Tibial nerve (tissue), 4 donors: ENCODE measurements around the gene C1orf105. TPM values are rescaled to one million over a fixed set of nuclear protein-coding genes. Genes with fewer than 3 reads are reported as not detected.

Experiments
- DNase-seq, 2 donors: peaks; one replicate each; pipeline ENCODE4 v3.0.0-alpha.2; 2019; ENCODE audit warnings: low spot score in 2 of 2
- H3K27ac ChIP-seq, 4 donors: fragments of 200-600 bp; sonication (generic) in 3 of 4; one replicate each; pipeline ENCODE4 v1.5.1; 2017 to 2019; ENCODE audit warnings: mild to moderate bottlenecking in 1 of 4
- H3K27me3 ChIP-seq, 2 donors: fragments of 200-600 bp; sonication (generic) in 1 of 2; one replicate each; pipeline versions ENCODE4 v1.5.1 to v1.6.0; 2017 to 2019
- H3K36me3 ChIP-seq, 3 donors: fragments of 200-600 bp; sonication (generic); one replicate each; pipeline ENCODE4 v1.5.1; 2018 to 2019
- H3K4me1 ChIP-seq, 4 donors: fragments of 200-600 bp; sonication (generic) in 3 of 4; one replicate each; pipeline ENCODE4 v1.5.1; 2017 to 2019
- H3K4me3 ChIP-seq, 4 donors: fragments of 200-600 bp; sonication (generic) in 3 of 4; one replicate each; pipeline ENCODE4 v1.5.1; 2017 to 2019; ENCODE audit warnings: mild to moderate bottlenecking in 1 of 4, moderate library complexity in 1 of 4
- H3K9me3 ChIP-seq, 4 donors: fragments of 200-600 bp; sonication (generic) in 3 of 4; one replicate each; pipeline ENCODE4 v1.5.1; 2017 to 2019
- EP300 ChIP-seq, 2 donors: sonication (generic); formaldehyde crosslinking; IDR thresholded peaks; one replicate each; pipeline ENCODE4 v1.6.1; 2017; ENCODE audit warnings: antibody characterized with exemption in 2 of 2, mild to moderate bottlenecking in 1 of 2
- POLR2A ChIP-seq, 2 donors: fragments of 450-650 bp; IDR thresholded peaks; one replicate each; pipeline ENCODE4 v1.6.1; 2017; ENCODE audit warnings: antibody characterized with exemption in 2 of 2, mild to moderate bottlenecking in 2 of 2, moderate library complexity in 2 of 2
- WGBS, 2 donors: methylation state at CpG; one replicate each; pipeline ENCODE4 v1.1.5; 2018; 5-methylcytosine and 5-hydroxymethylcytosine counted together
- total RNA-seq, 4 donors: library from RNA; depleted of rRNA; stranded (reverse); fragments of >200 nt; gene quantifications; one replicate each; pipeline ENCODE4 v1.1.0, GENCODE V29; 2016
- TF ChIP-seq, protein P1 (sequence below), 5 experiments: fragments of 200-600 bp in 3 of 5; fragments of 450-650 bp in 2 of 5; sonication (generic) in 3 of 5; IDR thresholded peaks; one replicate each; pipeline ENCODE4 v1.5.1; 2016 to 2019; ENCODE audit warnings: antibody characterized with exemption in 5 of 5, mild to moderate bottlenecking in 3 of 5, moderate library complexity in 2 of 5

The C1orf105 gene
- total RNA-seq, 4 donors from 2014 or later, result not detected

DNA sequence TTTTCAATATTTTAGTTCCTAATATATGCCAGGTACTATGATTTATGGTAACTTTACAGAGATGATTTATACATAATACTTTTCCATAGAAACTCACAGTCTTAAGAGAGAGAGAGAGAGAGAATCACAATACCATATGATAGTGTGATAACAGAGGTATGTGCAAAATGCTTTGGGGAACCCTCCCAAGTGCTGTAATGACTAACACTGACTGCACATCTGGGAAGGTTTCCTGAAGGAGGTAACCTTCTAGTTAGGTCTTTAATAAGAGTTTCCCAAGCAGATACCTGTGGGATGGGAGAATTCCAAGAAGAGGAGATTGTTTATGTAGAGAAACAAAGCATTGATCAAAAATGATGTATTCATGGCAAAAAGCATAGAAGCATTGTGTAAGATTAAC, 58.0 kb downstream of the C1orf105 start:
- H3K36me3 ChIP-seq, result no peaks in the 10 kb centered on the region
- H3K9me3 ChIP-seq, result no peaks in the 10 kb centered on the region
- no peak for DNase-seq
- no peak overlapping the region for H3K4me3 ChIP-seq
- no peak overlapping the region for H3K27ac ChIP-seq
- no peak for TF ChIP-seq EP300 (IDR thresholded peaks at IDR 0.05)
- TF ChIP-seq, protein P1, sequence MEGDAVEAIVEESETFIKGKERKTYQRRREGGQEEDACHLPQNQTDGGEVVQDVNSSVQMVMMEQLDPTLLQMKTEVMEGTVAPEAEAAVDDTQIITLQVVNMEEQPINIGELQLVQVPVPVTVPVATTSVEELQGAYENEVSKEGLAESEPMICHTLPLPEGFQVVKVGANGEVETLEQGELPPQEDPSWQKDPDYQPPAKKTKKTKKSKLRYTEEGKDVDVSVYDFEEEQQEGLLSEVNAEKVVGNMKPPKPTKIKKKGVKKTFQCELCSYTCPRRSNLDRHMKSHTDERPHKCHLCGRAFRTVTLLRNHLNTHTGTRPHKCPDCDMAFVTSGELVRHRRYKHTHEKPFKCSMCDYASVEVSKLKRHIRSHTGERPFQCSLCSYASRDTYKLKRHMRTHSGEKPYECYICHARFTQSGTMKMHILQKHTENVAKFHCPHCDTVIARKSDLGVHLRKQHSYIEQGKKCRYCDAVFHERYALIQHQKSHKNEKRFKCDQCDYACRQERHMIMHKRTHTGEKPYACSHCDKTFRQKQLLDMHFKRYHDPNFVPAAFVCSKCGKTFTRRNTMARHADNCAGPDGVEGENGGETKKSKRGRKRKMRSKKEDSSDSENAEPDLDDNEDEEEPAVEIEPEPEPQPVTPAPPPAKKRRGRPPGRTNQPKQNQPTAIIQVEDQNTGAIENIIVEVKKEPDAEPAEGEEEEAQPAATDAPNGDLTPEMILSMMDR (IDR thresholded peaks at IDR 0.05), result no peak
- no peak for TF ChIP-seq POLR2A (IDR thresholded peaks at IDR 0.05)
- H3K27me3 ChIP-seq, result no peaks in the 10 kb centered on the region
- H3K4me1 ChIP-seq, result peaks cover 0 to 6% (median 0%) of the 10 kb centered on the region in 4 donors

DNA sequence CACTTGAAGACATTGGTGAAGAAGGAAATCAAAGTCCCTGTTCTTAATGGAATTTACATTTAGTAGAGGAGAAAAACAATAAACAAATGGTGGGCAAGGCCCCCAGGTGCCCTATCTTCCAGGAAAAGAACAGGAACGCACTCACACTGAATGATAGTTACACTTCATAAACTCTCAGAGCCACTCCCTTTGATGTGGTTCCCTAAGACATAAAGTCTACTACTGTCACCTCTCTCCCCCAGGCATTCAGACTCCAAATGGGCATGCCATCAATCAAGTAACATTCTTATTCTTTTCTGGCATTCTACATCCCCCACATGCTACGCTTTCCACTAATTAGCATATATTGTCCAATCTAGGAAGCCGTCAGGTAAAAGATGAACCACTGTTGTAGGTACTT, 59.9 kb downstream of the C1orf105 start:
- H3K9me3 ChIP-seq, result no peaks in the 10 kb centered on the region
- H3K4me3 ChIP-seq, result no peak overlapping the region
- TF ChIP-seq EP300 (IDR thresholded peaks at IDR 0.05) (no peak), POLR2A (IDR thresholded peaks at IDR 0.05) (no peak)
- TF ChIP-seq, protein P1 (IDR thresholded peaks at IDR 0.05), result no peak
- DNase-seq, result no peak
- H3K27ac ChIP-seq, result no peak overlapping the region
- H3K4me1 ChIP-seq, result no peaks in the 10 kb centered on the region
- no peaks in the 10 kb centered on the region for H3K36me3 ChIP-seq
- WGBS, 2 donors, result 69 to 73% methylated on average over 3 of the region's 3 CpGs
- no peaks in the 10 kb centered on the region for H3K27me3 ChIP-seq

DNA sequence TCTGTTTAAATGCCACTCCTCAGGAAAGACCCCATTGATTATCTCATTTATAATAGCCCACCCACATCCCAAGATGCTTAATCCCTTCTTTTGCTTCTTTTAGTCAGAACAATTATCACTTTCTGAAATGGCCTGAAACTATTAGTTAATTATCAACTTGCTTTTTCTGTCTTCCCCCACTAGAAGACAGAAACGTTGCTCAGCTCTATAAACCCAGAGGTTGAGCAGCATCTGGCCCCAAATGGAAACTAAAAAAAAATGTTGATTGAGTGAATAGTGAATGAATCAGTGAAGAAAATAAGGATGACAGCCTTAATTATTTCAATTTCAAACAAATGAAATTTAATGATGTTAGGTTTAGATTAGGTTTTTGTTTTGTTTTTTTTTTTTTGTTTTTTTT, 61.6 kb downstream of the C1orf105 start:
- TF ChIP-seq EP300 (IDR thresholded peaks at IDR 0.05) (no peak), POLR2A (IDR thresholded peaks at IDR 0.05) (no peak)
- TF ChIP-seq, protein P1 (IDR thresholded peaks at IDR 0.05), result no peak
- H3K4me1 ChIP-seq, result no peaks in the 10 kb centered on the region
- no peaks in the 10 kb centered on the region for H3K36me3 ChIP-seq
- DNase-seq, result no peak
- no peak overlapping the region for H3K27ac ChIP-seq
- 0 to 14% methylated on average over 1 of the region's 1 CpG for WGBS, 2 donors
- no peaks in the 10 kb centered on the region for H3K27me3 ChIP-seq
- no peaks in the 10 kb centered on the region for H3K9me3 ChIP-seq
- no peak overlapping the region for H3K4me3 ChIP-seq

- Histone ChIP-seq H3K36me3 (no peaks in the 10 kb centered on the region), H3K27ac (no peak overlapping the region), H3K9me3 (no peaks in the 10 kb centered on the region), H3K27me3 (no peaks in the 10 kb centered on the region), H3K4me1 (no peaks in the 10 kb centered on the region), H3K4me3 (no peak overlapping the region)
- no peak for DNase-seq
- no peak for TF ChIP-seq POLR2A (IDR thresholded peaks at IDR 0.05)
- TF ChIP-seq, protein P1 (IDR thresholded peaks at IDR 0.05), result no peak
- no peak for TF ChIP-seq EP300 (IDR thresholded peaks at IDR 0.05)
Measured at GRCh38 chr1:172483448-172483847, 63.0 kb downstream of the C1orf105 start.

GRCh38 chr1:172484252-172484651, 63.8 kb downstream of the C1orf105 start:
- Histone ChIP-seq H3K4me1 (no peaks in the 10 kb centered on the region), H3K27ac (no peak overlapping the region), H3K27me3 (no peaks in the 10 kb centered on the region), H3K4me3 (no peak overlapping the region), H3K36me3 (no peaks in the 10 kb centered on the region), H3K9me3 (no peaks in the 10 kb centered on the region)
- no peak for DNase-seq
- TF ChIP-seq EP300 (IDR thresholded peaks at IDR 0.05) (no peak), POLR2A (IDR thresholded peaks at IDR 0.05) (no peak)
- TF ChIP-seq, protein P1 (IDR thresholded peaks at IDR 0.05), result no peak
